ENCODE results near the gene UTP25.
"Not testable (repeated sequence)": the region's sequence is repeated elsewhere in the genome, so short reads cannot be mapped to it uniquely, and the experiment has no call there.

UTP25 gene

GRCh38 chr1:209827384-209828262 is at the start of gene UTP25:
Gene UTP25 (plus strand): TSS chr1:209827972. CDS start chr1:209828064, 92 bp downstream.
- DNase-seq (ENCODE audit: insufficient read length, low spot score) (peak; percentile 54), FAIRE-seq (peak; percentile 97)

GRCh38 chr1:209778102-209778501 is 49.7 kb upstream of the UTP25 start:
- no peak for FAIRE-seq

GRCh38 chr1:209780268-209780667 is 47.5 kb upstream of the UTP25 start:
- FAIRE-seq (peak; percentile 18), DNase-seq (ENCODE audit: insufficient read length, low spot score) (no peak)

More at GRCh38 chr1:209778102-209778501, 49.7 kb upstream of the UTP25 start:
- no peak for DNase-seq (ENCODE audit: insufficient read length, low spot score)

- DNase-seq (ENCODE audit: insufficient read length, low spot score) = no peak
- no peak for FAIRE-seq
These were observed 44.4 kb upstream of the UTP25 start for GRCh38 chr1:209783386-209783785.

- peak; percentile 99 for FAIRE-seq
- peak; percentile 84 for DNase-seq (ENCODE audit: insufficient read length, low spot score)
These were observed 43.3 kb upstream of the UTP25 start, which contains the start of gene C1orf74 for GRCh38 chr1:209784265-209785169. Gene C1orf74 (minus strand): TSS chr1:209784559. CDS start chr1:209783634, 925 bp downstream.

GRCh38 chr1:209785592-209785991 is 42.2 kb upstream of the UTP25 start:
- DNase-seq (ENCODE audit: insufficient read length, low spot score) (no peak), FAIRE-seq (no peak)

- no peak for DNase-seq (ENCODE audit: insufficient read length, low spot score)
- no peak for FAIRE-seq
These were observed 41.6 kb upstream of the UTP25 start for GRCh38 chr1:209786146-209786545.

GRCh38 chr1:209787551-209787950 is 40.2 kb upstream of the UTP25 start:
- no peak for FAIRE-seq

GRCh38 chr1:209789245-209789644 is 38.5 kb upstream of the UTP25 start:
- DNase-seq (ENCODE audit: insufficient read length, low spot score) = no peak
- FAIRE-seq = no peak

More at GRCh38 chr1:209787551-209787950, 40.2 kb upstream of the UTP25 start:
- no peak for DNase-seq (ENCODE audit: insufficient read length, low spot score)

GRCh38 chr1:209790286-209791193 is 37.2 kb upstream of the UTP25 start:
- FAIRE-seq (no peak), DNase-seq (ENCODE audit: insufficient read length, low spot score) (no peak)

- FAIRE-seq (no peak), DNase-seq (ENCODE audit: insufficient read length, low spot score) (no peak)
These were observed 35.9 kb upstream of the UTP25 start for GRCh38 chr1:209791920-209792319.

GRCh38 chr1:209793711-209794110 is 34.1 kb upstream of the UTP25 start:
- FAIRE-seq; DNase-seq (ENCODE audit: insufficient read length, low spot score): not testable (repeated sequence)

- FAIRE-seq = no peak
- DNase-seq (ENCODE audit: insufficient read length, low spot score) = no peak
These were observed 29.7 kb upstream of the UTP25 start for GRCh38 chr1:209797978-209798639.

GRCh38 chr1:209800984-209801834 is 26.6 kb upstream of the UTP25 start:
- FAIRE-seq (no peak), DNase-seq (ENCODE audit: insufficient read length, low spot score) (no peak)

- FAIRE-seq (no peak), DNase-seq (ENCODE audit: insufficient read length, low spot score) (no peak)
These were observed 25.5 kb upstream of the UTP25 start for GRCh38 chr1:209802117-209802779.

- DNase-seq (ENCODE audit: insufficient read length, low spot score) = no peak
- no peak for FAIRE-seq
These were observed 25.0 kb upstream of the UTP25 start for GRCh38 chr1:209802780-209803152.

GRCh38 chr1:209803568-209803967 is 24.2 kb upstream of the UTP25 start:
- no peak for FAIRE-seq
- DNase-seq (ENCODE audit: insufficient read length, low spot score) = no peak

- DNase-seq (ENCODE audit: insufficient read length, low spot score) (no peak), FAIRE-seq (no peak)
These were observed 22.4 kb upstream of the UTP25 start for GRCh38 chr1:209805341-209805781.
